H9 (cell line): ENCODE data around the gene HECW1. TPM values are rescaled to one million over a fixed set of nuclear protein-coding genes. Genes with fewer than 3 reads are reported as not detected.

Source experiments
- DNase-seq: peaks from one replicate; pipeline ENCODE4 v3.0.0-alpha.2; 2017
- H2AFZ ChIP-seq: one replicate; pipeline ENCODE4 v1.6.1; 2013; ENCODE audit warnings: mild to moderate bottlenecking, low read length, control low read depth, moderate library complexity
- H2AK5ac ChIP-seq: 2 replicates; pipeline ENCODE4 v1.6.1; 2013; ENCODE audit warnings: low read length, control low read depth, mixed read lengths; ENCODE audit not compliant: insufficient read length
- H2BK120ac ChIP-seq: one replicate; pipeline ENCODE4 v1.6.1; 2013; ENCODE audit warnings: low read depth, mild to moderate bottlenecking, low read length, control low read depth, inconsistent platforms; ENCODE audit not compliant: poor library complexity, severe bottlenecking
- H2BK12ac ChIP-seq: 2 replicates; pipeline ENCODE4 v1.6.1; 2013; ENCODE audit warnings: low read length, control low read depth, mixed read lengths, low read depth; ENCODE audit not compliant: insufficient read length
- H2BK15ac ChIP-seq: 2 replicates; pipeline ENCODE4 v1.6.1; 2013; ENCODE audit warnings: low read depth, low read length, control low read depth
- H2BK20ac ChIP-seq: one replicate; pipeline ENCODE4 v1.6.1; 2013; ENCODE audit warnings: low read depth, mild to moderate bottlenecking, low read length, control low read depth, inconsistent platforms; ENCODE audit not compliant: poor library complexity, severe bottlenecking
- H2BK5ac ChIP-seq: 2 replicates; pipeline ENCODE4 v1.6.1; 2013; ENCODE audit warnings: low read length, control low read depth, mixed read lengths; ENCODE audit not compliant: insufficient read length
- H3K14ac ChIP-seq: 2 replicates; pipeline ENCODE4 v1.6.1; 2013; ENCODE audit warnings: low read length, control low read depth; ENCODE audit not compliant: insufficient read depth
- H3K18ac ChIP-seq: 2 replicates; pipeline ENCODE4 v1.6.1; 2013; ENCODE audit warnings: low read depth, mild to moderate bottlenecking, mixed read lengths, low read length, control low read depth; ENCODE audit not compliant: insufficient read length
- H3K23ac ChIP-seq: 2 replicates; pipeline ENCODE4 v1.6.1; 2013; ENCODE audit warnings: low read length, control low read depth, mixed read lengths, low read depth; ENCODE audit not compliant: insufficient read length
- H3K23me2 ChIP-seq: 2 replicates; pipeline ENCODE4 v1.6.1; 2013; ENCODE audit warnings: low read depth, mild to moderate bottlenecking, mixed read lengths, low read length, control low read depth; ENCODE audit not compliant: insufficient read length, poor library complexity, severe bottlenecking
- H3K27ac ChIP-seq: 2 replicates; pipeline ENCODE4 v1.5.1; 2013; ENCODE audit warnings: low read length, control low read depth, mixed read lengths, low read depth; ENCODE audit not compliant: insufficient read length
- H3K27me3 ChIP-seq: 2 replicates; pipeline ENCODE4 v1.6.1; 2013; ENCODE audit warnings: low read length, control low read depth, inconsistent platforms; ENCODE audit not compliant: insufficient read depth
- H3K4ac ChIP-seq: 2 replicates; pipeline ENCODE4 v1.6.1; 2013; ENCODE audit warnings: low read depth, mild to moderate bottlenecking, control low read depth, inconsistent platforms, low read length, moderate library complexity
- H3K4me1 ChIP-seq: 2 replicates; pipeline ENCODE4 v1.6.1; 2013; ENCODE audit warnings: low read length, control low read depth, inconsistent platforms; ENCODE audit not compliant: insufficient read depth
- H3K4me2 ChIP-seq: 2 replicates; pipeline ENCODE4 v1.6.1; 2013; ENCODE audit warnings: low read length, control low read depth, mixed read lengths; ENCODE audit not compliant: insufficient read length, insufficient read depth
- H3K56ac ChIP-seq: 2 replicates; pipeline ENCODE4 v1.6.1; 2013; ENCODE audit warnings: low read depth, mild to moderate bottlenecking, mixed read lengths, low read length, control low read depth; ENCODE audit not compliant: insufficient read length
- H3K79me1 ChIP-seq: 2 replicates; pipeline ENCODE4 v1.6.1; 2013; ENCODE audit warnings: low read depth, mild to moderate bottlenecking, moderate library complexity, low read length, control low read depth, inconsistent platforms; ENCODE audit not compliant: insufficient read depth, poor library complexity, severe bottlenecking
- H3K79me2 ChIP-seq: 2 replicates; pipeline ENCODE4 v1.6.1; 2013; ENCODE audit warnings: low read length, control low read depth, inconsistent platforms; ENCODE audit not compliant: insufficient read depth
- H3K9ac ChIP-seq: 2 replicates; pipeline ENCODE4 v1.6.1; 2013; ENCODE audit warnings: low read length, control low read depth, mixed read lengths; ENCODE audit not compliant: insufficient read length; ENCODE audit errors: extremely low read depth
- H3K9me3 ChIP-seq: one replicate; pipeline ENCODE4 v1.6.1; 2013; ENCODE audit warnings: low read depth, low read length, inconsistent platforms; ENCODE audit not compliant: control insufficient read depth
- H3T11ph ChIP-seq: one replicate; pipeline ENCODE4 v1.6.1; 2013; ENCODE audit warnings: mild to moderate bottlenecking, low read length, control low read depth, inconsistent platforms
- H4K20me1 ChIP-seq: one replicate; pipeline ENCODE4 v1.6.1; 2013; ENCODE audit not compliant: control insufficient read depth, insufficient read length, insufficient read depth
- H4K5ac ChIP-seq: 2 replicates; pipeline ENCODE4 v1.6.1; 2013; ENCODE audit warnings: low read depth, mild to moderate bottlenecking, mixed read lengths, low read length, control low read depth; ENCODE audit not compliant: insufficient read length
- H4K8ac ChIP-seq: replicated peaks from 2 replicates; pipeline ENCODE4 v1.6.1; 2013; ENCODE audit warnings: low read length, control low read depth, mixed read lengths, low read depth; ENCODE audit not compliant: insufficient read length
- H4K91ac ChIP-seq: 2 replicates; pipeline ENCODE4 v1.6.1; 2013; ENCODE audit warnings: low read depth, mild to moderate bottlenecking, moderate library complexity, mixed read lengths, low read length, control low read depth; ENCODE audit not compliant: insufficient read length
- H3K27ac Mint-ChIP-seq, 3 experiments: 2 replicates in 2 of 3; 3 replicates in 1 of 3; pipeline ENCODE4 v1.8.0; 2020 to 2021; ENCODE audit warnings: mixed read lengths in 3 of 3, mild to moderate bottlenecking in 1 of 3, moderate library complexity in 1 of 3
- H3K27me3 Mint-ChIP-seq: 2 replicates; pipeline ENCODE4 v1.8.0; 2021; ENCODE audit warnings: low read depth, mild to moderate bottlenecking, moderate library complexity, mixed read lengths
- H3K36me3 Mint-ChIP-seq, 3 experiments: 2 replicates in 2 of 3; 3 replicates in 1 of 3; pipeline ENCODE4 v1.8.0; 2020 to 2021; ENCODE audit warnings: low read depth in 3 of 3, mixed read lengths in 3 of 3; ENCODE audit not compliant: insufficient read depth in 1 of 3
- H3K4me1 Mint-ChIP-seq, 2 experiments: 2 replicates each; pipeline ENCODE4 v1.8.0; 2020; ENCODE audit warnings: mixed read lengths in 2 of 2
- H3K4me3 Mint-ChIP-seq, 2 experiments: 2 replicates in 1 of 2; 3 replicates in 1 of 2; pipeline ENCODE4 v1.8.0; 2020 to 2021; ENCODE audit warnings: mild to moderate bottlenecking in 2 of 2, mixed read lengths in 2 of 2, moderate library complexity in 1 of 2
- H3K9me3 Mint-ChIP-seq, 2 experiments: 2 replicates in 1 of 2; 3 replicates in 1 of 2; pipeline ENCODE4 v1.8.0; 2020; ENCODE audit warnings: mild to moderate bottlenecking in 2 of 2, mixed read lengths in 2 of 2, moderate library complexity in 1 of 2
- CTCF ChIP-seq: fragments of 200-600 bp; sonication (generic); conservative IDR thresholded peaks from 3 replicates; pipeline ENCODE4 v1.8.0; 2021; ENCODE audit warnings: antibody characterized with exemption, mild to moderate bottlenecking
- WGBS: extraction: QIAGEN DNeasy Blood & Tissue Kit; methylation state at CpG from one replicate; pipeline ENCODE4 v1.1.7; 2013; ENCODE audit warnings: missing lambda C conversion rate, low lambda C conversion rate, mixed read lengths; ENCODE audit not compliant: insufficient read length; ENCODE audit errors: extremely low coverage; 5-methylcytosine and 5-hydroxymethylcytosine counted together
- total RNA-seq: library from RNA; stranded (reverse); gene quantifications from 2 replicates; pipeline ENCODE4 v1.2.1, GENCODE V29; 2021

Gene HECW1
- total RNA-seq, 1 experiment from 2014 or later: 5.0 TPM

- peaks cover 1 to 8% of the 10 kb centered on the region in 2 experiments; a peak in 4 of 5 replicates for H3K9me3 Mint-ChIP-seq
- Histone ChIP-seq H3K4me1 (peaks cover 6% of the 10 kb centered on the region; the same call in 1 of the 2 replicates), H3K23me2 (no peaks in the 10 kb centered on the region), H3K79me1 (no peaks in the 10 kb centered on the region), H3K9me3 (no peaks in the 10 kb centered on the region), H4K91ac (no peak overlapping the region), H4K5ac (no peak overlapping the region), H4K20me1 (no peaks in the 10 kb centered on the region), H3K27ac (no peak overlapping the region), H4K8ac (no peak overlapping the region), H3K14ac (no peak overlapping the region), H3K79me2 (no peaks in the 10 kb centered on the region), H2AK5ac (no peak overlapping the region), H2BK120ac (no peak overlapping the region), H2BK15ac (no peak overlapping the region), H3K4me2 (no peak overlapping the region), H3T11ph (no peak overlapping the region), H3K56ac (no peak overlapping the region), H3K18ac (no peak overlapping the region), H2BK20ac (no peak overlapping the region), H3K27me3 (no peaks in the 10 kb centered on the region), H2BK5ac (no peak overlapping the region), H2BK12ac (no peak overlapping the region), H3K4ac (no peak overlapping the region), H2AFZ (peak overlapping the region; percentile 83), H3K23ac (no peak overlapping the region), H3K9ac (no peak overlapping the region)
- H3K4me1 Mint-ChIP-seq: peaks cover 47 to 54% of the 10 kb centered on the region in 2 experiments
- peak; percentile 56; the same call in 2 of the 3 replicates for TF ChIP-seq CTCF
- H3K27ac Mint-ChIP-seq: peak overlapping the region in 1 of 3 experiments; percentile 35; a peak in 1 of 7 replicates
- H3K27me3 Mint-ChIP-seq: no peaks in the 10 kb centered on the region; the same call in 1 of the 2 replicates
- peaks cover 2 to 23% (median 7%) of the 10 kb centered on the region in 3 experiments; a peak in 6 of 7 replicates for H3K36me3 Mint-ChIP-seq
- no peak overlapping the region for H3K4me3 Mint-ChIP-seq
- WGBS: no CpG with 5 or more reads among the region's 1 CpG
- DNase-seq: no peak
Observed at GRCh38 chr7:43391518-43391917, 279.1 kb downstream of the HECW1 start.
